ENCODE results near the gene BYSL.
A peak's percentile ranks its signal among the peaks of the same experiment; 100 is the strongest.

BYSL gene

DNA sequence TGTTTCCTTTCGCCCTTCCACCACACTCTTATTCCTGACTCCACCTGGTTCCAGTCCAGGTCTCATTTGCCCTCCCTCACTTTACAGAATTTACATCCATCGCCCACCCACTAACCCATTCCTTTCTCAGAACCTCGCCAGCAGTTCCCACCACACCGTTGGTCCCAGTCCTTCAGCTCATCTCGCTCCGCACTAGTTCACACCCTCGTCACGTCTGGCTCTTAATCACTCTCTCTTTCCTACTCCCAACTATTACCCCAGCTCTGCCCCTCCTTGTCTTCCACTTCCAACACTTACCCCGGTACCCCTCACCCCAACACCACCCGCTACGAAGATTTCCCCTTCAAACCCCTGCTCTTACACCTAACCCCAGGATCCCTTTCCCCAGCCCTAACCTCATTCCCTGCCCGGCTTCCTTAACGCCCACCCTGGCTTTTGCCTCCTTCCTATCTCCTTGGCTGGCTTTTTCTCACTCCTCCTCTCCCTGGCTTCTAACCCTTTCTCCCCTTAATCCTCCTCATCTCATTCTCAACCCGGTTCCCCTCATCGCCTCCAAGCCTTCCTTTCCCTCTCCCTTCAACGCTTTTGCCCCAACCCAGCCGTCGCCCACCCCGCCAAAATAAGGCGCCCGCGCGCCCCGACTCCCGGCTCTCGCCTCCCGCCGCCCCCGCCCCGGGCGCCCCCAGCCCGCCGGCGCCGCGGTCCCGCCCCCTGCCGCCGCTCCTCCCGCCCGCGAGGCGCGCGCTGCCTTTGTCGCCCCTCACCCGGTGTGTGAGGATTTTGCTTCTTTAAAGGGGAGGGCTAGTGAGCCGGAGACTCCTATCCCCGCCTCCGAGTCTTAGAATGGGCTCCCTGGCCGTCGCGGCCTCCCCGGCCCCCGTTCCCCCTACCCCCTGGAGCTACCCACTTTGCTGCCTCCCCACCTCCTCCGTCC, 26.7 kb upstream of the BYSL start:
- peak overlapping the region; percentile 6 for H3K4ac ChIP-seq (ENCODE audit: low read depth, low read length)
- no peaks in the 10 kb centered on the region for H3K27me3 ChIP-seq (ENCODE audit: insufficient read depth, low read length)
- peak in 1 of 2 donors; percentile 3 for DNase-seq
- H3K27ac ChIP-seq (ENCODE audit: low read depth, low read length): no peak overlapping the region
- H3K23ac ChIP-seq (ENCODE audit: low read length): no peak overlapping the region
- peaks cover 0 to 1% of the 10 kb centered on the region in 2 experiments for H3K36me3 ChIP-seq (ENCODE audit: control insufficient read depth in 1 of 2, insufficient read depth in 2 of 2, low read length in 2 of 2)
- no peaks in the 10 kb centered on the region for H3K79me2 ChIP-seq (ENCODE audit: control insufficient read depth, insufficient read depth, low read length, poor library complexity)
- peak overlapping the region; percentile 89 for H3K4me3 ChIP-seq (ENCODE audit: low read depth, low read length)
- no peaks in the 10 kb centered on the region for H3K9me3 ChIP-seq (ENCODE audit: insufficient read depth, low read depth, low read length)
- peak overlapping the region; percentile 9 for H4K12ac ChIP-seq (ENCODE audit: low read depth, low read length)
- peak overlapping the region; percentile 37 for H2AFZ ChIP-seq (ENCODE audit: insufficient read depth, low read length, poor library complexity)
- peak overlapping the region; percentile 5 for H3K14ac ChIP-seq (ENCODE audit: low read length)
- peak overlapping the region; percentile 6 for H3K9ac ChIP-seq (ENCODE audit: low read length)
- no peak overlapping the region for H2AK5ac ChIP-seq (ENCODE audit: low read length)
- WGBS (ENCODE audit: extremely low coverage, insufficient coverage, insufficient read length): no CpG with 5 or more reads among the region's 56 CpGs
- H3K4me1 ChIP-seq (ENCODE audit: control insufficient read depth in 1 of 2, insufficient read depth in 2 of 2, low read length in 2 of 2): peaks cover 0 to 7% of the 10 kb centered on the region in 2 experiments
- no peak overlapping the region for H2BK12ac ChIP-seq (ENCODE audit: low read length)
- H3K79me1 ChIP-seq (ENCODE audit: low read length): peaks cover 5% of the 10 kb centered on the region
- peak overlapping the region; percentile 87 for H3K4me2 ChIP-seq (ENCODE audit: low read length)
- peak overlapping the region; percentile 45 for H4K91ac ChIP-seq (ENCODE audit: low read depth, low read length)
- H4K8ac ChIP-seq (ENCODE audit: low read depth, low read length): peak overlapping the region; percentile 1
- no peak overlapping the region for H3K18ac ChIP-seq (ENCODE audit: low read length)
- H2BK120ac ChIP-seq (ENCODE audit: insufficient read depth, low read length, poor library complexity): peak overlapping the region; percentile 20
- no peak overlapping the region for H2BK5ac ChIP-seq (ENCODE audit: low read depth, low read length, poor library complexity)

DNA sequence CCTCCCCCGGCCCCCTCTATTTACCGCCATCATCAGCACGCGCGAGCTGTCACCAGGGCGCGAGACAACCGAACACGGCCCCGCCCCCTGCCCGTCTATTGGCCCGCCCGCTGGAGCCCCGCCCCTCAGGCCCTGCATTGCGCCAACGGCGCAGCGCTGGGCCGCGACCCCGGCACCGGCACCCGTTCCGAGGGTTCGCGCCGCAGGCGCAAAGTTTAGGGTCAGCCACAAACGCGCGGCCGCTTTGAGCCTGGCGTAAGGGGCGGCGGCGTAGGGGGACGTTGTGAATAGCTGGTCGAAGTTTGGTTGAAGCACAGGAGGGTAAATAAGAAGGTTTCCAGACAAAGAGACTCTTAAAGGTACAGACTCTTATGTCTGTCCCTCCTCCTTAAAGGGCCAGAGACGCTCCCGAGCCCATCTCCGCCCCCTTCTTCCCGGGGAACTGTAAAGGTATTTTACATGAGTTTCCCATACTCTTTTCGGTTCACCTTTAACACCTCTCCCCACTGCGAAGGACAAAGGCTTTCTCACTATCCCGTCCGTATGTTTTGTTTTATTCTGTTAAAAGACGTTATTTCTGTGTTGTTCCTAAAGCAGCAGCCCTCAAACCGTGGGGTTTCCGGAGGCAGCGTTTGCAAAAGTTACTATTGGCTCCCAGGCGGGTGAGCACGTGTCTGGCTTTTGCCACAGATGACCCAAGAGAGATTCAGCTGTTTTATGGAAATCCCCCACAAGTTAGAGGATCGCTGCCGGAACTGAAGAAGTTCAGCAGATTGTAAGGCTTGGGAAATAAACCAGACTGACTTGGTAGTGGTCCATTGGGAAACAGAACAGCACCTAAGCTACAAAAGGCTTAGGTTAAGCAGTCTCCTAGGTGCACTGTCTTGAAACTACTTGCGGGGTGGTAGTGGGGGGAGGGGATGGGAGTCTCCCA, 25.7 kb upstream of the BYSL start, which contains the start of gene USP49:
Gene USP49 (minus strand): TSS at position 76 of the 934 bp plus-strand sequence. CDS start 88,392 bp downstream, outside the sequence.
- Histone ChIP-seq H3K4me3 (ENCODE audit: low read depth, low read length) (peak within 1 kb of the TSS; percentile 89), H3K4ac (ENCODE audit: low read depth, low read length) (peak within 1 kb of the TSS; percentile 6), H2BK12ac (ENCODE audit: low read length) (no peak within 1 kb of the TSS), H2AFZ (ENCODE audit: insufficient read depth, low read length, poor library complexity) (peak within 1 kb of the TSS; percentile 66), H3K14ac (ENCODE audit: low read length) (peak within 1 kb of the TSS; percentile 39), H2AK5ac (ENCODE audit: low read length) (no peak within 1 kb of the TSS), H3K79me1 (ENCODE audit: low read length) (peaks cover 5% of the 10 kb centered on the region), H2BK5ac (ENCODE audit: low read depth, low read length, poor library complexity) (peak within 1 kb of the TSS; percentile 66), H3K18ac (ENCODE audit: low read length) (no peak within 1 kb of the TSS), H4K91ac (ENCODE audit: low read depth, low read length) (peak within 1 kb of the TSS; percentile 45), H3K23ac (ENCODE audit: low read length) (no peak within 1 kb of the TSS), H3K4me1 (ENCODE audit: control insufficient read depth in 1 of 2, insufficient read depth in 2 of 2, low read length in 2 of 2) (peaks cover 0 to 7% of the 10 kb centered on the region in 2 experiments), H4K12ac (ENCODE audit: low read depth, low read length) (peak within 1 kb of the TSS; percentile 40), H3K36me3 (ENCODE audit: control insufficient read depth in 1 of 2, insufficient read depth in 2 of 2, low read length in 2 of 2) (peaks cover 2% of the 10 kb centered on the region in 2 experiments), H3K9ac (ENCODE audit: low read length) (peak within 1 kb of the TSS; percentile 78), H3K27ac (ENCODE audit: low read depth, low read length) (peak within 1 kb of the TSS; percentile 67), H3K4me2 (ENCODE audit: low read length) (peak within 1 kb of the TSS; percentile 97), H3K79me2 (ENCODE audit: control insufficient read depth, insufficient read depth, low read length, poor library complexity) (no peaks in the 10 kb centered on the region), H3K27me3 (ENCODE audit: insufficient read depth, low read length) (no peaks in the 10 kb centered on the region), H2BK120ac (ENCODE audit: insufficient read depth, low read length, poor library complexity) (peak within 1 kb of the TSS; percentile 70), H4K8ac (ENCODE audit: low read depth, low read length) (peak within 1 kb of the TSS; percentile 63), H3K9me3 (ENCODE audit: insufficient read depth, low read depth, low read length) (no peaks in the 10 kb centered on the region)
- DNase-seq: peak; percentile 77 to 79
- WGBS (ENCODE audit: extremely low coverage, insufficient coverage, insufficient read length): no CpG with 5 or more reads among the region's 55 CpGs

DNA sequence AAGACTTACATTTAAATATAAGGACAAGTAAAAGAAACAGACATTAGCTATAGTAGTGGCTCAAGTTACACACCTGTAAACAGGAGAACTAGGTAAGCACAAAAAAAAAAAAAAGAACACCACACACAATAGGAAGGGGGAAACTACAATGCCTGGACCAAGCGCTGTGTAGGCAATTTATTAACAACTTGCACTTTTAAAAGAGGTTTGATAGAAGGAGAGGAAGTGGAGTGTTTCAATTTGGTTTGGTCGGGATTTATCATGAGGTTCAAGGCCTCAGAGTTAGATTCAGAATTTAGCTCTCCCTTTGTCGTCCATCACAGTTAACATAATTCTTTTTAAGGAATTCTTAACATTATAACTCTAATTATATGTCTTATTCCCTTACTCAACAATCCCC, 25.0 kb upstream of the BYSL start:
- Histone ChIP-seq H3K18ac (ENCODE audit: low read length) (no peak overlapping the region), H3K4ac (ENCODE audit: low read depth, low read length) (no peak overlapping the region), H2BK5ac (ENCODE audit: low read depth, low read length, poor library complexity) (no peak overlapping the region), H4K8ac (ENCODE audit: low read depth, low read length) (no peak overlapping the region), H2AFZ (ENCODE audit: insufficient read depth, low read length, poor library complexity) (no peak overlapping the region), H3K4me1 (ENCODE audit: control insufficient read depth in 1 of 2, insufficient read depth in 2 of 2, low read length in 2 of 2) (peaks cover 0 to 7% of the 10 kb centered on the region in 2 experiments), H3K79me2 (ENCODE audit: control insufficient read depth, insufficient read depth, low read length, poor library complexity) (no peaks in the 10 kb centered on the region), H2BK120ac (ENCODE audit: insufficient read depth, low read length, poor library complexity) (no peak overlapping the region), H3K9ac (ENCODE audit: low read length) (no peak overlapping the region), H3K14ac (ENCODE audit: low read length) (no peak overlapping the region), H3K4me3 (ENCODE audit: low read depth, low read length) (no peak overlapping the region), H3K9me3 (ENCODE audit: insufficient read depth, low read depth, low read length) (no peaks in the 10 kb centered on the region), H3K36me3 (ENCODE audit: control insufficient read depth in 1 of 2, insufficient read depth in 2 of 2, low read length in 2 of 2) (peaks cover 2% of the 10 kb centered on the region in 2 experiments), H3K23ac (ENCODE audit: low read length) (no peak overlapping the region), H4K12ac (ENCODE audit: low read depth, low read length) (no peak overlapping the region), H2AK5ac (ENCODE audit: low read length) (no peak overlapping the region), H3K27me3 (ENCODE audit: insufficient read depth, low read length) (no peaks in the 10 kb centered on the region), H2BK12ac (ENCODE audit: low read length) (no peak overlapping the region), H3K27ac (ENCODE audit: low read depth, low read length) (no peak overlapping the region), H4K91ac (ENCODE audit: low read depth, low read length) (no peak overlapping the region), H3K79me1 (ENCODE audit: low read length) (peaks cover 5% of the 10 kb centered on the region), H3K4me2 (ENCODE audit: low read length) (peak overlapping the region; percentile 97)
- no peak for DNase-seq
- no CpG with 5 or more reads among the region's 3 CpGs for WGBS (ENCODE audit: extremely low coverage, insufficient coverage, insufficient read length)

DNA sequence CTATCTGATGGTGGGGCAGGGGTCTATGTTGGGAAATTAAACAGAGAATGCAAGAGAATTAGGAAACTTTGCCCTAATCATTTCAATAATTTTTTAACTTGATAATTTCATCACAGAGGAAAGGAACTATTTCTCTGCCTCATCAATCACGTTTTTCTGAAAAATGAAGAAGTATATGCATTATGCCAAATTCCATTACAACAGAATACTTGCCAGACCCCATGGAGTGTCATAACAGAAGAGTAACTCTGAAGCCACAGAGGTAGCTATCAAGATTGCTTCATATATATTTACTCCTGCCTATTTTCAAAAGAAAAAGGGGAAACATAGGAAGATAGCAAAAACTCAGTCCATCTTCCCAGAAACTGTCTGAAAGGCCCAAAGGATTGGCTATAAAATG, 20.4 kb upstream of the BYSL start:
- no peak overlapping the region for H3K4me3 ChIP-seq (ENCODE audit: low read depth, low read length)
- no peak overlapping the region for H3K27ac ChIP-seq (ENCODE audit: low read depth, low read length)
- H3K9ac ChIP-seq (ENCODE audit: low read length): no peak overlapping the region
- H2BK5ac ChIP-seq (ENCODE audit: low read depth, low read length, poor library complexity): no peak overlapping the region
- no peaks in the 10 kb centered on the region for H3K79me2 ChIP-seq (ENCODE audit: control insufficient read depth, insufficient read depth, low read length, poor library complexity)
- WGBS (ENCODE audit: extremely low coverage, insufficient coverage, insufficient read length): no CpG with 5 or more reads among the region's 1 CpG
- no peak for DNase-seq
- H2AK5ac ChIP-seq (ENCODE audit: low read length): no peak overlapping the region
- no peak overlapping the region for H4K12ac ChIP-seq (ENCODE audit: low read depth, low read length)
- no peaks in the 10 kb centered on the region for H3K79me1 ChIP-seq (ENCODE audit: low read length)
- no peak overlapping the region for H3K4ac ChIP-seq (ENCODE audit: low read depth, low read length)
- H2BK12ac ChIP-seq (ENCODE audit: low read length): no peak overlapping the region
- H3K23ac ChIP-seq (ENCODE audit: low read length): no peak overlapping the region
- peaks cover 3 to 18% of the 10 kb centered on the region in 2 experiments for H3K36me3 ChIP-seq (ENCODE audit: control insufficient read depth in 1 of 2, insufficient read depth in 2 of 2, low read length in 2 of 2)
- H4K8ac ChIP-seq (ENCODE audit: low read depth, low read length): no peak overlapping the region
- H3K14ac ChIP-seq (ENCODE audit: low read length): no peak overlapping the region
- H2BK120ac ChIP-seq (ENCODE audit: insufficient read depth, low read length, poor library complexity): no peak overlapping the region
- no peak overlapping the region for H2AFZ ChIP-seq (ENCODE audit: insufficient read depth, low read length, poor library complexity)
- H4K91ac ChIP-seq (ENCODE audit: low read depth, low read length): no peak overlapping the region
- no peaks in the 10 kb centered on the region for H3K9me3 ChIP-seq (ENCODE audit: insufficient read depth, low read depth, low read length)
- no peak overlapping the region for H3K18ac ChIP-seq (ENCODE audit: low read length)
- no peaks in the 10 kb centered on the region for H3K4me1 ChIP-seq (ENCODE audit: control insufficient read depth in 1 of 2, insufficient read depth in 2 of 2, low read length in 2 of 2)
- no peak overlapping the region for H3K4me2 ChIP-seq (ENCODE audit: low read length)
- no peaks in the 10 kb centered on the region for H3K27me3 ChIP-seq (ENCODE audit: insufficient read depth, low read length)

All from trophoblast cell (in vitro differentiated cells and primary cell).